Fibroblast of mammary gland (primary cell): Measurements from ENCODE around the gene CSAD.

Experiments used
- DNase-seq: peaks from one replicate; pipeline ENCODE4 v3.0.0-alpha.2; 2010; ENCODE audit warnings: low read depth
- H3K4me3 ChIP-seq: 2 replicates; pipeline ENCODE4 v1.5.1; 2011; ENCODE audit warnings: low read depth, mild to moderate bottlenecking, low read length, moderate library complexity; ENCODE audit not compliant: control insufficient read depth
- TF ChIP-seq, protein P1 (sequence below): conservative IDR thresholded peaks from 2 replicates; pipeline ENCODE4 v1.5.1; 2011; ENCODE audit warnings: low read depth, low read length, inconsistent platforms; ENCODE audit not compliant: control insufficient read depth, insufficient read depth

CSAD gene

DNA sequence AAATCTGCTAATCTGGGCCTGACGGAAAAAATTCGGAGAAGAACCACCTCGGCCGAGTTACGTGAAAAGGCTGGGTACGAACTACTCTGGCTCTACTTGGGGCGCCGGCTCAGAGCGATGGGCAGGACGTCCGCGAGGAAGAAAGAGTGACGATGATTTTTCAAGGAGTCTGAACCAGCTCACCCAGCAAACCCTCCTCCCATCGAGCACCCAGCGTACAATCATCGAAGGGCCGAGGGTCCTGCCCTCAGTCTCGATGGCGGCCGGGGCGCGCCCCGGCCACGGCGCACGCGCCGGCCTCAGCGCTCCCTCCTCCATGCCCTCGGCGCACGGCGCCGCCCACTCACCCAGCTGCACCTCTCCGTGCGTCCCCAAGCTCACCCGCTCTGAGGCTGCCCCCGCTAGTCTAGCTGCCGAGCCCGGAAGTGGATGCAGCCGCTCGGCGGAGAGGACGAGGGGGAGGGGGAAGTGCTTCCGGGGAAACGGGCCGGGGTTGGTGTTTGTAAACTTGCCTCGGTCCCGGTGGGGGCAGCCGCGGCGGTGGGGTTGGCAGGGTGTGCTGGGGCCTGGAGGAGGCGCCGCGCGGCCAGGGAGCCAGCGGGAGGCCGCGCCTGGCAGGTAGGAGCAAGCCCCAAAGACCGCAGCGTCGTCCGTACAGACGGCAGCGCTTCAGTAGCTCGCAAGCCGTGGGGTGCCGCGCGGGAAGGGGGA lies at the start of gene CSAD, which contains the start of gene ZNF740:
Gene CSAD (minus strand): TSS at position 706 of the 711 bp plus-strand sequence. CDS start 7,455 bp downstream, outside the sequence.
Gene ZNF740 (plus strand): TSS at position 503 of the 711 bp plus-strand sequence. CDS start 1,262 bp downstream, outside the sequence.
- H3K4me3 ChIP-seq = peak within 1 kb of the TSS; percentile 69
- TF ChIP-seq, protein P1, sequence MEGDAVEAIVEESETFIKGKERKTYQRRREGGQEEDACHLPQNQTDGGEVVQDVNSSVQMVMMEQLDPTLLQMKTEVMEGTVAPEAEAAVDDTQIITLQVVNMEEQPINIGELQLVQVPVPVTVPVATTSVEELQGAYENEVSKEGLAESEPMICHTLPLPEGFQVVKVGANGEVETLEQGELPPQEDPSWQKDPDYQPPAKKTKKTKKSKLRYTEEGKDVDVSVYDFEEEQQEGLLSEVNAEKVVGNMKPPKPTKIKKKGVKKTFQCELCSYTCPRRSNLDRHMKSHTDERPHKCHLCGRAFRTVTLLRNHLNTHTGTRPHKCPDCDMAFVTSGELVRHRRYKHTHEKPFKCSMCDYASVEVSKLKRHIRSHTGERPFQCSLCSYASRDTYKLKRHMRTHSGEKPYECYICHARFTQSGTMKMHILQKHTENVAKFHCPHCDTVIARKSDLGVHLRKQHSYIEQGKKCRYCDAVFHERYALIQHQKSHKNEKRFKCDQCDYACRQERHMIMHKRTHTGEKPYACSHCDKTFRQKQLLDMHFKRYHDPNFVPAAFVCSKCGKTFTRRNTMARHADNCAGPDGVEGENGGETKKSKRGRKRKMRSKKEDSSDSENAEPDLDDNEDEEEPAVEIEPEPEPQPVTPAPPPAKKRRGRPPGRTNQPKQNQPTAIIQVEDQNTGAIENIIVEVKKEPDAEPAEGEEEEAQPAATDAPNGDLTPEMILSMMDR = no peak
- DNase-seq = peak; percentile 96

DNA sequence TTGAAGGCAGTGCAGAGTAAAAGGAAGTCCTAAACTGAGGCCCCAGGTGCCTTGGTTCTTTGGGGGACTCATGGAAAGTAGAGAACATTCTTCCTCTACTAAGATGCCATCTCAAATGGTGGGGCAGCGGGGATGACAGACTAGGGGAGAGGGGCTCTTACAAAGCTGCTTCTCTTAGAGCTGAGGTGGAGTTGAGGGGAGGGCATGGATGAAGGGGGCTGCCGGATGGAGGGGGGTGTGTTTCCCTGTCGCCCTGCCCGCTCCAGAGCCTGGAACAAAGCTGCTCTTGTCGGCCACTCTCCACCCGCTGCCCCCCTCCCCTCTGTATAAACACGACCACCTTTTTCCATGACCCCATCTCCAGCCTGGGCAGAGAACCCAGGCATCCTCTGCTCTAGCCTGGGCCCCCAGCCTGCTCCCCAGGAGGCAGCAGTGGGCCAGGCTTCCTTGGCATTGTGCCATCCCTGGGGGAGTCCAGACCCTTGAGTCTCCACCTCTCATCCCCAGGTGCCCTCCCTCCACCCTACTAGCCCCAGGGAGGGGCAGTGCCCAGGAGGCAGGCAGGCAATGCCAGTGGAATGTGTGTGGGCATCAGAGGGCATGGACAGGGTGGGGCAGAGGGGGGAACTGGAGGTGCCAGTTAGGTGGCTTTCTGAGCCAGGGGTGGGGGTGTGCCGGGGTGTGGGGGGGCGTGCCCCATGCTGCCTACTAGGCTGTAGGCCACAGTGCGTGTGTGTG lies 49.6 kb upstream of the CSAD start:
- no peak overlapping the region for H3K4me3 ChIP-seq
- TF ChIP-seq, protein P1 = no peak
- no peak for DNase-seq

DNA sequence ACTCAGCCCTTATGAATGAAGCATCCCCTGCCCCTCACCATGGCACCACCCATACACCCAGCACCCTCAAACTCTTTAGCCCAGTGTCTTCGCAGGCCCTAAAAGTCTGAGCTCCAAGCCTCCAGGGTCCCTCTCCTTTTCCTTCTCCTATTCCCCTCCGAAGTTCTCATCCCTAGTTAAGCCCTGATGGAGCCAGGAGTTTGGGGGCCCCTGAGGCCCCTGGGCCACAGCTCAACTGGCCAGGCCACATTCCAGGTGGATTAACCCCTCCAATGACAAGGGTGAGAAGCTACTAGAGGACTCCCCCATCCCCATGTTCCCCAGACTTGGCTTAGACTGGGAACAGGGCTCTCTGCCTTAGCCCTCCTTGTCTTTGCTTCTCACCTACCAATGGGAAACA lies 48.7 kb upstream of the CSAD start:
- TF ChIP-seq, protein P1 = no peak
- H3K4me3 ChIP-seq = no peak overlapping the region
- no peak for DNase-seq

DNA sequence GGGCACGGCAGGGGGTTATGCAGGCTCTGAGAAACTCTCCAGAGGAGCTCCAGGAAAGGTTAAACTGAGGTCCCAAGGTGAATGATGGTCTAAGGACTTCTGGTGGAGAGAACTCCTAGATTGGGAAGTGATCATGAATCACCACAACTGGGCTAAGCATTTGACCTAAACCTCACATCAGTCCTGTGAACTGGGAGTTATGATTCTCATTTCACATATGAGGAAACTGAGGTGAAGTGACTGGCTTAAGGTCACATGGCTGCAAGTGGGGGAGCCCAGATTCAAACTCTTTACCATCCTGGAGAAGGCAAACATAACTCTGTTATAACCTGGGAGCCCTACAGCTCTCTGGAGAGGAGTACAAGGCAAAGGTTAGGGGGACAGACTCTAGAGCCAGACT lies 47.1 kb upstream of the CSAD start:
- H3K4me3 ChIP-seq = no peak overlapping the region
- DNase-seq = no peak

GRCh38 chr12:53227341-53227740 lies 46.6 kb upstream of the CSAD start:
- TF ChIP-seq, protein P1 = no peak

More for the DNA sequence above, 47.1 kb upstream of the CSAD start:
- TF ChIP-seq, protein P1 = no peak

GRCh38 chr12:53226815-53227214 lies 46.1 kb upstream of the CSAD start:
- no peak for DNase-seq
- H3K4me3 ChIP-seq = no peak overlapping the region
- TF ChIP-seq, protein P1 = no peak

More at GRCh38 chr12:53227341-53227740, 46.6 kb upstream of the CSAD start:
- no peak for DNase-seq
- H3K4me3 ChIP-seq = no peak overlapping the region
